Measurements from ENCODE around the gene BCORL1. TPM values are rescaled to one million over a fixed set of nuclear protein-coding genes. Genes with fewer than 3 reads are reported as not detected.

BCORL1 gene
- polyA plus RNA-seq, 12 donors = 9.4 to 22.6 (median 14.8) TPM; not detected in 1

DNA sequence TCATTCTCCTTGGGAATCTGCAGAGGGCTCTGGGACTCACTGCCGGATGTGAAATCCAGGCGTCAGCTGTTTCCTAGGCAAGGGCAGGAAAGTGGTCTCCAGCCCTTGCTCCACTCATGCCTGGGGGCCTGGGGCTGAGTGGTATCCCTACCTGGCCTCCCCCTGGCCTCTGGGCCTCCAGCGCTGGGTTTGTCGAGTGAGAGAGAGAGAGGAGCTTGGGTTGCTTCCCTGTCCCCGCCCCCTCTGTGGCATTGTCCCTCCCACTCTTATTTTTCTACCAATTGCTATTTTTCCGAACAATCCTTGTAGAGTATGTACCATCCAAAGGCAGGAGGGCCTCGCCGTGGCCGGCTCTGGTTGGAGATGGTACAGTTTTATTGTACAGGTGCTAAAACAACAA is 74.8 kb downstream of the BCORL1 start:
- no peak for DNase-seq

GRCh38 chrX:130058652-130059051 is 76.2 kb downstream of the BCORL1 start:
- DNase-seq = no peak

DNA sequence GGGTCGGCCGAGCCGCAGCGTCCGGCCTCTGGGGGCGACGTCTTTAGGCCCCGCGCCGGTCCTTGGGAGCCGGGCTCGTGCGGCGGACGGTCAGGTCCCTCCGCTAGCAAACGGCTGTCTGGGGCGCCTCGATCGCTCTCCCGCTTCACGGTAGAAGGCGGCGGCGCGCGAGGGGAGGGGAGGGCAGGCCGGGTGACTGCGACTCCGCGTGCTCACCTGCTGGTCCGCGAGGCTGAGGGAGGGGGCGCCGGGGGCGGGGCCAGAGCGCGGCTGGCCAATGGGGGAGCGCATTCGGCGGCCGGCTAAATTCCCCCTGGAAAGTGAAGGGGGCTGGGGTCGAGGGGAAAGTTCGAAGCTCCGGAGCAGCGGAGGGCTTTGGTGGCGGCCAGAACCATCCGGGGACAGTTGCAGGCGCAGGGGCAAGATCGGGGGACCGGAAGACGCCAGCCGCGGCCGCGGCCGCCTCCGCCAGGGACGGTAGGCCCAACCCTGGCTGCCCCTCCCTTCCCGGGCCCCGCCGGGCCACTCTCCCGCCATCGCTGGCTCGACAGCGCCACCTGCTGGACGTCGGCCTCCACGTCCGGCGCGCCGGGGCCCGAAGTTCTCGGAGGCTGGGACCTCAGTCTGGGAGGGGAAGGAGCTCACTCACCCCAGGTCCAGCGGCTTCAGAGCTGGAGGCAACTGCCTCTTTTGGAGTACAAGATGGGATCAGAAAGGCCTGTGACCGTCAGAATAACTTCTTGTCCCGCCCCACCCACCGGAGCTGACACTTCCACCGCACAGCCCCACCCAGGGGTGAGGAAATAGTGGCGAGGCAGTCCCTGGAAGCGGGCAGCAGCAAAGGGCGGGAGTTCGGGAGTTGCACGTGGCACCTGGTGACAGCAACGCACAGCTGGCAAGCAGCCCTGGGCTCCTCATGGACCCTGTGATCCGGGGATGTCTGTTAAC is 78.0 kb downstream of the BCORL1 start:
- peak; percentile 74 for DNase-seq

GRCh38 chrX:130066975-130067615 is 84.7 kb downstream of the BCORL1 start:
- no peak for DNase-seq

GRCh38 chrX:130071611-130072344 is 89.3 kb downstream of the BCORL1 start:
- DNase-seq = no peak

- DNase-seq = no peak
These were observed 89.9 kb downstream of the BCORL1 start for GRCh38 chrX:130072345-130072740.

- no peak for DNase-seq
These were observed 93.3 kb downstream of the BCORL1 start for GRCh38 chrX:130075777-130076176.

DNA sequence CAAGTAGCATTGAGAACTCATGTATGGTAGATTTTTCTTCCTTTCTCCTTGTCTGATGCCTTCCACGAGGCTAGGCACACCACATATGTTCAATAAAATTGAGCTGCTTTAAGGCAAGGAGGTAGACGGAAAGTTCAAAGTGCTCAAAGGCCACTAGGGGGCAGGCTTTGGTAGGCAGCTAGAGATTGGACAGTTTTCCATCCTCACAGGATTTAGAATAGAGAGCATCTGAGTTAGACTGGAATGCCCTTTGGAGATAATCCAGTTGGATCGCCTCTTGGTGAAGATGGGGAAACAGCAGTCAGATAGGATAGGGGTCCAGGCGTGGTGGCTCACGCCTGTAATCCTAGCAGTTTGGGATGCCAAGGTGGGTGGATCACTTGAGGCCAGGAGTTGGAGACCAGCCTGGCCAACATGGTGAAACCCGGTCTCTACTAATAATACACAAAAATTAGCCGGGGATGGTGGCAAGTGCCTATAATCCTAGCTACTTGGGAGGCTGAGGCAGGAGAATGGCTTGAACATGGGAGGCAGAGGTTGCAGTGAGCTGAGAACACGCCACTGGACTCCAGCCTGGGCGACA is 97.5 kb downstream of the BCORL1 start:
- peak; percentile 73 for DNase-seq

- DNase-seq = no peak
These were observed 98.4 kb downstream of the BCORL1 start for GRCh38 chrX:130080791-130081367.

- DNase-seq = no peak
These were observed 99.1 kb downstream of the BCORL1 start for GRCh38 chrX:130081421-130082045.

- DNase-seq = no peak
These were observed 100.0 kb downstream of the BCORL1 start for GRCh38 chrX:130082244-130083106.

- DNase-seq = no peak
These were observed 100.7 kb downstream of the BCORL1 start for GRCh38 chrX:130083107-130083490.

DNA sequence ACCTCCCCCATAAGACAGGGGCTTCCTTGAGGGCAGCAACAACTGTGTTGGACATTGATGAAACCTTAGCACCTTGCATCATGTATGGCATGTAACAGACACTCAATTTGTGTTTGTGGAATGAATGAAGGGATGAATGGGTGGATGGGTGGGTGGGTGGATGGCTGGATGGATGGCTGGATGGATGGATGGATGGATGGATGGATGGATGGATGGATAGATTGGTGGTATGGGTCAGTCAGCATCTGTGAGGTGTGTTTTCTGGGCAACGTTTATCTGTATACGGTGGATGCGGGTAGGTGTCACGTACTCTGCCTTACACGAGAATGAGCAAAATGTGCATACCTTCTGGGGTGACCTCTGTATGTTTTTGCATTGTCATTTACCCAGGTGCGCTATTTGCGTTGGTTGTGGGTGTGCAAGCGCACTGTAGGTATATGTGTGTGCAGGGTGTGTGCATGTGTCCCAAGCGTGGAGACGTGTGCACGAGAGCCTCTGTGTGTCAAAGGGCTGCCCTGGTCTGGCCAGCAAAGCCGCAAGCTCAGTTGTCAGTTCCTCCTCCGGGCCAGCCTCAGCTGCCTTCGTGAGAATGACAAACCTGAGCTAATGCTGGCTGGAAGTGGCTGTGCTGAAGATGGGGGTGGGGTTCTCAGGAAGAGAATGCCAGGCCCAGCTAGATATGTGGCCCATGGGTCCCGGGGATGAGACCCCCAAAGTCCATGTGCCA is 101.4 kb downstream of the BCORL1 start:
- DNase-seq = no peak

- no peak for DNase-seq
These were observed 102.3 kb downstream of the BCORL1 start for GRCh38 chrX:130084631-130085237.

DNA sequence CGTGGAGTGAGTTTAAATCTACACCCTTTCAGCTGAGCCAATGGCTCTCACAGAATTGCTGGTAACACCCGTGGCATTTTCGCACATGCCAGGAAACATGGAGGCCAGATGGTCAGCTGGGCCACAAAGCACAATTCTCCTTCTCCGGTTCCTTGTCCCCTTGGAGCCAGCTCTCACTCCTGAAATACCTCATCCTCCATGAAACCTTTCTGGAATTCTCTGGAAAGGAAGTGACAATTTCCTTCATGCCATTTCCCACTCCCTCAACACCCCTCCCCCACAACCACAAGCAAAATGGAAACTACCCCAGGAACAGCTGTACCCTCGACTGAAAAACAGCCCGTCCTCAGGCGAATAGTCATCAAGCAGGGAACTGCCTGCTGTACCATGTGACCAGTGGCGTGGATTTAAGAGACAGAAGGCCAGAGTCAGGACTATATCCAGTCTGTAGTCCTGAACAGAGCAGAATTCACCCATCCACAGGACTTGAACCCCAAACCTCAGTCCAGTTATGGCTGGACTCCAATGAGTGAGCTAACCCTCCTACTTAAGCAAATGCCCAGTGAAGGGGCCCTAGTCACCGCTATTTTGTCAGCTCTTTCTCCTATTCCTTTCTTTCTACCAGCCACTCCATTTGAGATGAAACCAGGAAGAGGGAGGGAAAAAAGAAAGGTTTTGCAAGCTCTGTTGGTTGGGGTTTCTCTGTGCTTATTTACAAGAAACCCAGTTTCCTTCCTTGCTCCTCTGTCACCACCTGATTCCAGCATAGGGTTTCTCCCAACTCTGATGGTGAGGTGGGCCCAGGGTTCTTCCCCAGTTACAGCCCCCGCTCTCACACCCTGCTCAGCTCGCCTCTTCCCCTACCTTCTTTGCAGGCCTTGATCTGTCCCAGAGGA is 103.4 kb downstream of the BCORL1 start:
- DNase-seq = no peak

DNA sequence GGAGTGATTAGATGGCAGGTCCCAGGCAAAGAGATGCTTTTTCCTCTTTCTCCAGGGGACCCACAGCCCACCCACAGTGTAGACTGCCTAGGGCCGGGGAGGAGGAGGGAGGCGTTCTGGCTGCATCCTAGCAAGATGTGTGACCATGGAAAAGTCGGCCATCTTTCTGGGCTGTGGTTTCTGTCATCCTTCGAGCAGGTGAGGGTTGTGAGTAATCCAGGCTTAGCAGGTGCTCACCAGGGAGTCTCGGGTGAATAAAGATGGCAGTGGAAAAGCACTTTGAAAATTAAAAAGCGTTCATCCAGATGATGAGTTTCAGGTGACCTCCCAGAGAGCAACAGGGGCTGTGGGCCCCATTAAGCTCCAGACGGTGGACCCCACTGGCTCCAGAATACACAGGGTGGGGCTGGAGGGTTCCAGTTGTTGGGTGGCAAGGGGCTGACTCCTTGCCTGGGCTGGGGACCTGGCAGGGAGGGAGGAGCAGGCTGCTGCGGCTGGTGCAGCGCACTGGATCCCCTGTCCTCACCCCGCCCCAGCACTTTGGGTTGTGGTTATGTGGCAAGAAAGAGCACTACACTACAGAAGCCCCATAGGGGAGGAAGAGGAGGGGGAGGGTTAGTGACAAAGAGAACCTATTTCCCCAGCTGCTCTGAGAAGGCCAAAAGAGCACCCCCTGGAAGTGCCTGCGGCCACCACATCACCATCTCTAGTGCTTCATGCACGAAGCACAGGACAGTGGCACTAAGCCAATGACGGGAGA is 104.2 kb downstream of the BCORL1 start:
- no peak for DNase-seq

DNA sequence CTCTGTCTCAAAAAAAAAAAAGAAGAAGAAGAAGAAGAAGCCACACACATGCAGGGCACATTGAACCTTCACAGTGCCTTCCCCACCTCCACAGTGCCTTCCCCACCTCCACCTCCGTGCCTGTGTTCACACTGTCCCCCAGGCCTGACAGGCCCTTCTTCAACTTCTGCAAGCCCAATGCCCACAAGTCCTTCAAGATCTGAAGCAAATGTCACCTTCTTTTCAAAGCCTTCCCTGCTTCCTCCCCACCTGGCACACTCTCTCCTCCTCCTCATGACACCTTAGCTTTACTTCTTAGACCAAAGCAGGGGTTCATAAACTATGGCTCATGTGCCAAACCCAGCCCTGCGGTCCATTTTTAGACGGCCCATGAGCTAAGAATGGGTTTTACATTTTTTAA is 107.9 kb downstream of the BCORL1 start:
- no peak for DNase-seq
